ENCODE results near the gene C3orf49.

The C3orf49 gene

DNA sequence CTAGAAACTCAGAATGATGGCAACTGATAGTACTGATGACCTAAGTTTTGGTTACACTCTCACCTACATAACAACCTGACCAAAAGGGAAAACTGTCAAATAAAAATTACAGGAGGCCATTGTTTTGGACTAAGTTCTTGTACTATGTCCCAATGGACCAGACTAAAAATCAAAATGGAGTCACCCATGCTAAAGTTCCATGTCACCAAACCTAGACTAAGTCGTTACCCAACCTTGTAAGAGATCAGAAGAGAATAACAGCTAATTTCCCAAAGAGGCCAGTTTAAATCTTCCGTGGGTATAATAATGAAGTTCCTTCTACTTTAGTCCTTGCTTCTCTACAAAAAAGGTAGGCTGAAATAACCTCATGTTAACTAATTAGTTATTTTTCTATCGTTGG, 32.2 kb downstream of the C3orf49 start:
- DNase-seq (ENCODE audit: low read depth) = no peak

DNA sequence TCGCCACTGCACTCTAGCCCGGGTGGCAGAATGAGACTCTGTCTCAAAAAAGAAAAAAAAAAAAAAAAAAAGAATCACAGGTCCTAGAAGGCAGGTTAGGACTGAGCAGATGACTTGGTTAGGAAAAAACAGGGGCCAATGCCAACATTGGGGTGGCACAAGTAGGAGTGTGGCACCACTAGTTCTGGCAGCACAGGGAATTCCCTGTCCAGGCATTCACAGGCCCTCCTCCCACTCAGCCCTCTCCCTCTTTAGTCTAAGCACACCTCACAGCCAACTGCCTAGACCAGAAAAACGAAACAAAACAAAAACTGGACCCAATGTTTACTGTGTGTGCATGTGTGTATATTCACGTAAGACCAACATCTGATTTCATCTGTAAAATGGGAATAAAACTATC, 34.0 kb downstream of the C3orf49 start:
- no peak for DNase-seq (ENCODE audit: low read depth)

DNA sequence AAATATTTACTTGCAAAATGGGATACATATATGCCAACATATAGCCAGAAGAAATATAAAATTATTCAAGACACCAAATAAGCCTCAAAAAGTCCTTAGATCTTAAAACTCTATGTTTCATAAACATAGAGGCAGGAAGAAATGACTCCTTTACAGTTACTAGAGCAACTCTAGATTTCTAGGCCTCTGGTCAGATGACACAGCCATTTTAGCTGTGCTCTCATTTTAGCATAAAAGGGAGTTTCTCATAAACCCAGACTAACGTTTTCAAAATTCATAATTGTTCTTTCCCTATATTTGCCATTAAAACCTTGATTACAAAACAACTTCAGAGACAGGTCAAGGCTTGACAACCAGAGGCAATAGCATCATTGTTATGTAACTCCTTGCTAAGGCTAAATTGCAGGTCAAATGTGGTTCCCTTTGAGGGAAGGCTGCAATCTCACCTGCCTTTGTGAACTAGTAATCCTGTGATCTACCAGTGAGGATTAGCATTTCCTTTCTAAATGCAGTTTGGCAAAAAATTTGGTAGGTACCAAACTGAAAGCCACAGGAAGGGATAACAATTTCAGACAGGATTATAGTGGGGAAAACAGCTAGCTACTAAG, 36.3 kb downstream of the C3orf49 start:
- no peak for DNase-seq (ENCODE audit: low read depth)

DNA sequence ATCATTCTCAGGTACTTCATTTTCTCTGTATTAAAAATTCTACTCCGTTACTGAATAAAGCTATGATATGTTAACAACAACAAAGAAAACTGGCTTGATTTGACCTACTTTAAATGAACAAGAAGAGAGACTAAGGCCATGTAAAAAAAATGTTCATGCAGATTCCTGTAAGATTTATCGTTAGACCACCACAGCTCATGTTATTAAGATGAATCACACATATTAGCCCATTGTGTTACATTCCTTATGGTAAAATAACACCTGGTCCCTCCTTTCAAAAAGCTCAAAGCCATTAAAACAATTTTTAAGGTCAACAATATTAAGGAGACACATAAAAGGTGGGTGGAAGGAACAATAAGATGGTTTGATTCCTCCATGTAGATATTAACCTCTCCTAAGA, 38.2 kb downstream of the C3orf49 start:
- no peak for DNase-seq (ENCODE audit: low read depth)

DNA sequence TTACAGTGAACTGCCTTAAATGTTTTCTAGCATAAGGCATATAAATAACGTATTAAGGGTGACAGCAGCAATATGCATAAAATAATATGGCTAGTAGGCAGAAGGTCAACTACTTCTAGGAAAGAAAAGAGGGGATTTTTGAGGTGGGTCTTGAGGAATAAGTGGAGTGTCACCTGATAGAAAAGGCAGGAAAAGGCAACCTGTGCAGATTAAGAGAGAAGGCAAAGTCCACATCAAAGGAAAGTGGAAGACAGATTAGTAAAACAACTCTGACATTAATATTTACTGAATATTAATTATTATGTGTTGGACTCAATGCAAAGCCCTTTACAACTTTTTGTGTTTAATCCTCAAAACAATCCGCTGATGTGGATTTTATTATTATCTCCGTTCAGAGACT, 41.7 kb downstream of the C3orf49 start:
- no peak for DNase-seq (ENCODE audit: low read depth)

DNA sequence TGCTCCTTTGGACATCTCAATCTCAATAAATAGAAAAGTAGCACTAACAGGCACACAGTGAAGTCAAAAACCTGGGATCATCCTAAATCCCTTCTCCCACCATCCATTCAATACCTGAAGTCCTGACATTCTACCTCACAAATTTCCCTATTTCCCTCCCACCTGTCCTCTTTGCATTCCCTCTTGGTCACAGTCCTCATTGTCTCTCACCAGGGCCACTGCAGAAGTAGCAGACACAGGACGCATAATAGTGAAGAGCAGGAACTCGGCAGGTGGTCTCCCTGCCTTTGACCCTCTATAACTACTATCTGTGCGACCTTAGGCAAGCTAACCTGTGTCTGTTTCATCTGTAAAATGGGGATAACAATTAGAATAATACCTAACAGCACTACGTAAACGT, 42.2 kb downstream of the C3orf49 start:
- no peak for DNase-seq (ENCODE audit: low read depth)

DNA sequence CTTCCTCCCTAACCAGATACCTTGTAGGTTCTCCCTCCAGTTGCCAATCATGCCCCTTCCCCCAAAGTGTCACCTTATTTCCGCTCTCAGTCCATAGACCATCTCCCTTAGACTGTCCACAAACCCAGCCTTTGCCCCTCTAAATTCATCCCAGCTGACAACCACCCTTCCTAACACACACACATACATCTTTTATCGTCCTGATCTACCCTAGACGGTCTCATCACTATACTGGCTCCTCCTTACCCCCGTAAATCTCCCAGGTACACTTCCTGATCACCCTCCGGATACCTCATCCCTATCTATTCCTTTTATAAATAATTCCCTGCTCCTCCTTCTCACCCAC, 43.7 kb downstream of the C3orf49 start:
- DNase-seq (ENCODE audit: low read depth) = no peak

DNA sequence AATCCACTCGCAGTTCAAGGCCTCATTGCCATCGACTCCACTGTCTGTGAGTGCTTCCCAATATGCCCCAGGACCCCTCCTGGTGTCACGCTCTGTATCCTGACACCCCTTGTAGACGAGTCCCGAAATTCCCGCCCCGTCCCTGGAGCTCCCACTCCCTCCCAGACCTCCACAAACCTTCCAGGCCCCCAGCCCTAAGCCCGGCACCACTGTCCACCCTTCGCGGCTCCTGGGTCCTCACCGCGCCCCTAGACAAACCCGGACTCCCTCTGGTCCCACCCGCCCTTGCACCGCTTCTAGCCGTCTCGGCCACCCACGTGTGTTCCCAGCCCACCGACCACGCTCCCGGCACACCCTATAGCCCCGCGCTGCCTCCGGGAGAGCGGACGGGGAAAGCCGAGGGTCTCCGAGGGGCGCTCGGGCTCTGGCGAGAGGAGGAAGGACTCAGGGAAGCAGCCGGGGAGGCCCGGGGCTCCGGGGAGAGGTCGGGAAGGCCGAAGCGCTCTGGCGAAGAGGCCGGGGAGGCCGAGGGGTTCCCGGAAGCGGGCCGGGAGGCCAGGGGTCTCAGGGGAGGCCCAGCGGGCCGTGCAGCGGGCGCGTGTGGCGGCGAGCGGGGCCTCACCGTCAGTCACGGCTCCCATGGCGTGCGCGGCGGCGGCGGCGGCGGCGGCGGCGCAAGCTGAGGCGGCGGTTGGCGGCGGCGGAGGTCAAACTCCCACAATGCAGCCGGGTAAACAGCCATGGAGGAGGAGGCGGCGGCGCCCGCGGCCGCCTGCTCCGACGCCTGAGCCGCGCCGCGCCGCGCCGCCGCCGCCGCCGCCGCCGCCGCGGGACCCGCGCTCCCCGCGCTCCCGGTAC, 44.3 kb downstream of the C3orf49 start, which contains the start of the genes ATXN7 and THOC7:
ATXN7 (plus strand) TSS at position 718 of the 858 bp plus-strand sequence. CDS start 48,732 bp downstream, outside the sequence.
THOC7 (minus strand) TSS at position 656 of the 858 bp plus-strand sequence; CDS start at position 641, 15 bp downstream.
- peak; percentile 61 for DNase-seq (ENCODE audit: low read depth)

DNA sequence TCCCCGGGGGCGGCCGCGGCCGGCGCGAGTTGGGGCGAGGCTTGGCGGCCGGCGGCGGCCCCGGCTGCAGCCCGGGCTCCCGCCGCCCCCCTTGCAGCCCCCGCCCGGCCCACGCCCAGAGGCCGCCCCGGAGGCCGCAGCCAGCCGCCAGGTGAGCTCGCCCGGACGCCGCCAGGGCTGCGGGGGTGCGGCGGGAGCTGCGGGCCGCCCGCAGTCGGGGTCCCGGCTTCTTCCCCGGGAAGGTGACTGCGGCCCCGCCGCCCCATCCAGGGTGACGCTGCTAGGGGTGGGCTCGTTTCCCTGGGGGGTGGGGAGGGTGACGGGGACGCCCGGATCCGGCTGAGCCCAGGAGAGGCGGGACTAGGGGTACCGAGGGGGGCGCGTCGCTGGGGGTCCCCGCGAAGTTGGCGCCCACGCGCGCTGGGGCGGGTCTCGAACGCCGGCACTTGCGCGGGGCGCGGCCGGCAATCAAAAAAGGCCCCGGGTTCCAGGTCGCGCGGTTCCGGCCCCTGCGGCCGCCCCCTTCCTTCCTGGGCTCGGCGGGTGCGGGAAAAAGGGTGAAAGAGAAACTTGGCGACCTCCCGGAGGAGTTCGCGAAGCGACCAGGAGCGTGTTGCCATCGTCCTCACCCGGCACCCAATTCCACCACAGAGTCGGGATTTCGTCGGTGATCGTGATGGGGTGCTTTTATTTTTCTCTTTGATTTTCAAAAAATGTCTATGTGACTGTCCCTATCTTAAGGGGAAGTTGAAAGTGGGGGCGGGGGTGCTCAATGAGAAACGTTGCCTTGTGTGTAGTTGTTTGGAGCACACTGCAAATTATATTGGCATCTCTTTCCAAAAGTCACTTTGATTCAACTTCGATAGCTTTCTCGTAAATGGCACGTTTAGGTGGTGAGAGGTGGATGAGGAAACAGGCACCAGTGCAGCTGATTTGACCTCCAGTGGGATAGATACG, 45.2 kb downstream of the C3orf49 start:
- DNase-seq (ENCODE audit: low read depth) = peak; percentile 20

DNA sequence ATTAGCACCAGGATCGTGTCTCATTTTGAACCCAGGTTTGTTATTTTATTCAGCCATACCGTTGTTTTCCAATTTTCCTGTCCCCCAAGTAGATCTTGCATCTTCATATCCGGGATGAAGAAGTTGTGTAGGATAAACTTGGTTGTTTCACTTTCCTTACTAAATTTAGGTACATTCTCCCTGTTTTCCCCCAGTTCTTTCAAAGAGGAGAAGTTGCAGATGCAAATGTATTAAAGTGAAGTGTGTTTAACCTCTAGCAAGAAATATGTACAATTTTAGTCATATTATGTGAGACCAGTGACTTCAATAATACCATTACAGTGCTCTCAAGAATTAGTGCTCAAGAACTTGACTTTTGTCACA, 45.8 kb downstream of the C3orf49 start:
- DNase-seq (ENCODE audit: low read depth) = no peak

DNA sequence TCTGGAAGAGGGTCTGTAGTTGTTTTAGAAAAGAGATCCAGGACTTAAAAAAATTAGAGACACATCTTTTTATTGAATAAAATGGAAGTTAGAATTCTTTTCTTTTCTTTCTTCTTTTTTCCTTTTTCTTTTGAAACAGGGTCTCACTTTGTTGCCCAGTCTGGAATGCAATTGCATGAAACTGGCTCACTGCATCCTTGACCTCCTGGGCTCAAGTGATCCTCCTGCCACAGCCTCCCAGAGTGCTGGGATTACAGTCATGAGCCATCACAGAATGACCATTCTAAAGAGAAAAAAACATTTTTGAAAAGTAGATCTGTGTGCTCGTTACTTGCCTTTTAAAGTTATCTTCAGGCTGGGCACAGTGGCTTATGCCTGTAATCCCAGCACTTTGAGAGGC, 48.1 kb downstream of the C3orf49 start:
- no peak for DNase-seq (ENCODE audit: low read depth)

DNA sequence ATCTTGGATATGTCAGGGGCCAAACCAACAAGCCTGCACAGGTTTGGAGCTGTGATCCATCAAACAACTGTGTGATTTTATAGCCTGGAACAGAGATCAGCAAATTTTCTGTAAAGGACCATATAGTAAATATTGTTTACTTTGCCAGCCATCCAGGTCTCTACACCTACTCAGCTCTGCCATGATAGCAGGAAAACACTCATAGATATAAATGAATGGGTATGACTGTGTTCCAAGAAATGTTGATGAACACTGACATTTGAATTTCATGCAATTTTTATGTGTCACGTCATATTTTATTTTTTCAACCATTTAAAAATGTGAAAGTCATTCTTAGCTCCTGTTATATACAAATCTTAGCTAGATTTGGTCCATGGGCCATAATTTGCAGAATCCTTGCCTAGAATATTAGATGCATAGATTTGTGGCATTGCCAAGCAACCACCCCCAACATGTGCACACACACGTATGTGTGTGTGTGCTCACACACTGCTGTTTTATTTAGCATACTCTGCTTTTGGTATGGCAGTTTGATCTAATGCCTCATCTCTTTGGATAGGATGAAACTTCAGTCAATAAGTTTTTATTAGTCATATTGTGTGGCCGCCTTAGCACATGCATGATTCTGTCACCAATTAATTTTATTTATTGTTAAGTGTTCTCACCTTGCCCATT, 51.0 kb downstream of the C3orf49 start:
- no peak for DNase-seq (ENCODE audit: low read depth)

DNA sequence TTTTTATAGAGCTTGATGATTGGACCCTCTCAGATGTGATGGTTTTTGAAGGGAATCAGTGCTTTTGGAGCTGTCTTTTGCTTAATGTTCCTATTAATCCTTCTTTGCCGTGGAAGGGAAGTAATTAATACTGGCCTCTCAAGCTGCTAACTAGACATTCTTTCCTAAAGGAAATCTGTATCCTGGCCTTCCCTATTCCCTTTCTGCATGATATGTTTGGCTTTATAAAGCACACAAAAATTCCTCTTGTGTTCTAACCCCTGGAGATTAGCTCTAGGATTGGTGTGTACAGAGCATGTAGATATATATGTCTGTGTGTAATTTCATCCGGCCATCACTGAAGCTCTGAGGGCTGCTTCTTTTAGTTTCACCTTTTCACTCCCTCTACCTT, 51.5 kb downstream of the C3orf49 start:
- no peak for DNase-seq (ENCODE audit: low read depth)

DNA sequence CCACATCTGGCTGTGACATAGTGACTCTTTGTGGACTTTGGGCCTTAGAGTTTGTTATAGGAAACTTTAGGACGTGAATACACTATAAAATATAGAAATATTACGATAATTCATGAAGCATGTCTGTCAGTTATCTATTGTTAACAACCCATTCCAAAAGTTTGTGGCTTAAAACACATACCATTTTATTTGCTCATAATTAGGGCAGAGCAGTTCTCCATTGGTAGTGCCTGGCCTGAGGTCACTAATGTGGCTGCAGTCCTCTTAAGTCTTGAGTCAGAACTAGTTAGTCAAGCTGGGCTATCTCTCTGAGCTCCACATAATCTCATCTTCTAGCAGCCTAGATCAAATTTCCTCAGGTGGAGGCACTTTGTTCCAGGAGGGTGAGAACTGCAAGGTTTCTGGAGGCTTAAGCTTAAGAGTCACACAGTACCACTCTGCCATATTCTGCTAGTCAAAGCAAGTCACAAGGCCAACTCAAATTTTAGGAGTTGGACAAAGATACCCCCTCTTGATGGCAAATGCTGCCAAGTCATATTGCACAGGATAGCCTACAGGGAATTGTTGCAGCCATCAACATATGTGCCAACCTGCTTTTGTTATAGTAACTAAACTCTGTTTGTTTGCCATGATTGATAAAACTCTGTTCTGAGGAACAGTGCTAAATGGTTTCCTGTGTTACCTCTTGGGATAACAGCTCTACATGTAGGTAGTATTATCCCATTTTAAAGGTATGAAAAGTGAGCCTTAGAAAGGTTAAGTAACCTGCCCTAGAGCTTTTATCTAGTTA, 53.2 kb downstream of the C3orf49 start:
- no peak for DNase-seq (ENCODE audit: low read depth)

DNA sequence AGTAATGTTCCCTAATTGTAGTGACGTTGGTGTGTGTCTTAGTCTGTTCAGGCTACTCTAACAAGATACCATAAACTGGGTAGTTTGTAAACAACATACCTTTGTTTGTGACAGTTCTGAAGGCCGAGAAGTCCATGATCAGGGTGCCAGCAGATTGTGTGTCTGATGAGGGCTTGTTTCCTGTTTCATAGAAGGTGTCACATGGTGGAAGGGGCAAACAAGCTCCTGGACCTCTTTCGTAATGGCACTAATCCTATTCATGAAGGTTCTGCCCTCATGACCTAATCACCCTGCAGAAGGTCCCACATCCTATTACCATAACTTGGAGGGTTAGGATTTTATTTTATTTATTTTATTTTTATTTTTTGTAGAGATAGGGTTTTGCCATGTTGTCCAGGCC, 55.7 kb downstream of the C3orf49 start:
- DNase-seq (ENCODE audit: low read depth) = no peak

DNA sequence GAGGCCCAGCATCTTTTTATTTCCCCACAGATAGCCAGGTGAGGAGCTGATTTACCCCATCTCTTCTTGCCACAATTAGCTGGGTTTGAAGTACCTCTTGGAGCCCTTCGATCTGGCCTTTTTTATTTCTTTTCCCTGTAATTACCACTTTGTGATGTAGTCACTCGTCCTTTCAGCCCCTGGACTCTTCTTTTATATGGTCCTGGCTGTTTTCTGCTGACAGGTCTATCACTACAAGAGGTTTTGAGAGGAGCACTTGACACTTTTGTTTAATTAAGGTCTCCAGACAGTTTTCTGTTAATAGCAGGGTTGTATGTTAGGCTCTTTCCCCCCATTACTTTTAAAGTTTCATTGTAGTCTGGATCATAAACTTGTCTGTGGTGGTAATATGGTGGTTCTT, 56.4 kb downstream of the C3orf49 start:
- no peak for DNase-seq (ENCODE audit: low read depth)

DNA sequence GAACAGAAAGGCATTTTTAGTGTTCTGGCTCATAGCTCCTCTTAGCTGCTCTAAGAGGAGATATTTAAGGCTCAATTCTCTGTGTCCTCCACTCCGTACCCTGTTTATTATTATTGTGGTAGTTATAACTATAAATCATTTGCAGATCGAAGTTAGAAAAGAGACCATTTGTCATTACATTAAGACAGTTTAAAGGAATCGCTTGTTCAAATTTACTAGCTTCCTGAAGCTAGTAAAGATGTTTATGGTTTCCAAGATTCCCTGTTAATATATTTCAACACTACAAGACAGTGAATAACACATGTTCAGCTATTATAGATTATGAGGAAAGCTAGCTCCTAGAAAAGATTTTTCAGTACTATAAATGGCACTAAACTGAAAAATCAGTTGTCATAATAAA, 57.2 kb downstream of the C3orf49 start:
- DNase-seq (ENCODE audit: low read depth) = no peak

DNA sequence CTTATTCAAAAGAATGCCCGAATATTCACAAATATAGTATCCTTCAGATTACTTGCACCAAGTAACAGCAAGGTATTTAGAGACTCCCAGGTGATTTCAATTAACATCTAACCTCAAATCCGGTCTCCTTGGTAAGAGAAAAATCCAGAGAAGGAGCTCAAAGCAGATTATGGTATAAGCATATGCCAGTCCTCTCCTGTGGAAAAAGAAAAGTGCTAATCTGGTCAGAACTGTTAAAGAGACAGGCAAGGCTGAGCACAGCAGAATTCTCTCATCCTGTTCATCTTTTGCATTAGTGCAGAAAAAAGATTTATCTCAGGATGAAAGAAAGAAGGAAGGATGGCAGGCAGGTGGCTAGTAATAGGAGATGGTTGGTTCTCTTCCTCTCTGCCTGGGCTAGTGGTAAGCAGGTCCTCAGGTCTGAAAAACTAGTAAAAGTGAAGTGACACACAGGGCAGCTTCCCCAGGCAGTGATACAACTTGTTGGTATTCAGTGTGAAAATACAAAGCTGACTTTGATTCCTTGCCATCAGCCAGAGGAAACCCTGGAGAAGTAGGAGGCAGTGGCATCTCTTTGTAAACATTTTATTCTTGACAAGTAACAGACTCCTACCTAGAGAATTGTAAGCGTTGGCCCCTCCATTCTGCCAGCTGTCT, 58.8 kb downstream of the C3orf49 start:
- no peak for DNase-seq (ENCODE audit: low read depth)

DNA sequence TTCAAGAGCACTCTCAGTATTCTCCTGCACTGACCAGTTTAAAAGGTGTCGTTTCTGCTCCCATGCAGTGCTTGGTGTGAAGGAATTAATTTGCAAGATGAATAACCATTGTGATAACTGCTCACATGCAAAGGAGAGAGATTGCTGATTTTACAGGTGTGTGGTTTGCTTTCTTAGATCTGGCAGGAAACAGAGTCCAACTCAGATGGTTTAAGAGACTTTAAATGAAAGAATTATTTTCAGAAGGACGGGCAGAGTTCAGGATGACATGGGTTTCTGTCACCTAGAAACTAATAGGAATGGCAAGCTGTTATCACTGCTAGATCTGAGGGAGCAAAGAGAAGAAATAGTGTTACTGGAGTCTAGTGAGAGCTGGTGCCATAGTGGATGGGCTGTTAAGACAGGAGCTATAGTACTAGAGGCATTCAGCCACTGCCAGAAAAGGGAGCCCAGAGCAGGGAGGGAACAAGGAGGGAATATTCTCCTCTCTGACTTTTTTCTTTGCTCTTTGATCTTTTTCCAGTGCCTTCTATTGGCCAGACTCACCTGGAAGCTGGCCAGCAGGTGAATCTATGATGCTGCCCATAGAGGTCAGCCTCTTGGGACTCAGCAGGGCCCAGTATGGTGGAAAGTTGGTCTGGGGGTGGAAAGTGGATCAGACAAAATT, 59.4 kb downstream of the C3orf49 start:
- no peak for DNase-seq (ENCODE audit: low read depth)

DNA sequence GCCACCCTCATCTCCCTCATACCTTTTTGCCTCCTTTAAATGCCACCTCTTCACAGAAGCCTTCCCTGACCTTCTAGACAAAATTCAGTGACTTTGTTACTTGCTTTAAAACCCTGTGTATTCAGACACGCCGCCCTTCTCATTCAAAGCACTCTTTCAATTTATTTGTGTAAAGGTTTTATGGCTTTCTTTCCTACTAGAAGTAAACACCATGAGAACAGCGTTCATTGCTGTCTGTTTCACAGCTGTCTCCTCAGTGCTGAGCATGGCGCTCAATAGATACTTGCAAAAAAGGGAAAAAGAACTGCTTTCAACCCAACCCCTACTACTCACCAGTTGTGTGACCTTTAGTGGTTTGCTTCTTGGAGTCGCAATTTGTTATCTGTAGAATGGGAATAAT, 61.6 kb downstream of the C3orf49 start:
- DNase-seq (ENCODE audit: low read depth) = no peak

All from T follicular helper cell (primary cell).